CD4-positive, alpha-beta T cell treated with Interleukin-21 for 1 hour (primary cell): ENCODE results near the gene SLC15A3.

ENCODE experiments used
- DNase-seq: peaks from one replicate; pipeline ENCODE4 v3.0.0-alpha.2; 2020

The SLC15A3 gene

GRCh38 chr11:60951904-60952741, at the start of gene SLC15A3:
TSS of gene SLC15A3 (minus strand) at chr11:60952176. CDS start at chr11:60951551, 625 bp downstream.
- peak; percentile 42 for DNase-seq

GRCh38 chr11:61000426-61000825, 48.5 kb upstream of the SLC15A3 start:
- DNase-seq: no peak

GRCh38 chr11:60996381-60997138, 44.6 kb upstream of the SLC15A3 start:
- no peak for DNase-seq

- no peak for DNase-seq
Measured at GRCh38 chr11:60995798-60996197, 43.8 kb upstream of the SLC15A3 start.

- DNase-seq: no peak
Measured at GRCh38 chr11:60994541-60995080, 42.6 kb upstream of the SLC15A3 start.

GRCh38 chr11:60993615-60994014, 41.6 kb upstream of the SLC15A3 start:
- no peak for DNase-seq

- DNase-seq: no peak
Measured at GRCh38 chr11:60992842-60993409, 41.0 kb upstream of the SLC15A3 start.

- peak; percentile 54 for DNase-seq
Measured at GRCh38 chr11:60991457-60991856, 39.5 kb upstream of the SLC15A3 start.

GRCh38 chr11:60989093-60989650, 37.2 kb upstream of the SLC15A3 start:
- DNase-seq: no peak

- no peak for DNase-seq
Measured at GRCh38 chr11:60988658-60989057, 36.7 kb upstream of the SLC15A3 start.

- DNase-seq: peak; percentile 68
Measured at GRCh38 chr11:60987577-60988277, 35.8 kb upstream of the SLC15A3 start.

- DNase-seq: peak; percentile 93
Measured at GRCh38 chr11:60985991-60986915, 34.3 kb upstream of the SLC15A3 start.

GRCh38 chr11:60985501-60985900, 33.5 kb upstream of the SLC15A3 start:
- no peak for DNase-seq

GRCh38 chr11:60984636-60985035, 32.7 kb upstream of the SLC15A3 start:
- no peak for DNase-seq

GRCh38 chr11:60984149-60984548, 32.2 kb upstream of the SLC15A3 start:
- DNase-seq: no peak

- no peak for DNase-seq
Measured at GRCh38 chr11:60982184-60982583, 30.2 kb upstream of the SLC15A3 start.

- no peak for DNase-seq
Measured at GRCh38 chr11:60981515-60981914, 29.5 kb upstream of the SLC15A3 start.

GRCh38 chr11:60978546-60979380, 26.8 kb upstream of the SLC15A3 start:
- DNase-seq: peak; percentile 65

GRCh38 chr11:60977836-60978235, 25.9 kb upstream of the SLC15A3 start:
- DNase-seq: no peak

- DNase-seq: no peak
Measured at GRCh38 chr11:60977224-60977623, 25.2 kb upstream of the SLC15A3 start.
